Keratinocyte (primary cell): Measurements from ENCODE around the gene SYVN1.

Source experiments
- EZH2 ChIP-seq: IDR thresholded peaks from one replicate; pipeline ENCODE4 v1.6.1; 2012; ENCODE audit warnings: inconsistent platforms, mild to moderate bottlenecking, low read length, moderate library complexity
- TF ChIP-seq, protein P1 (sequence below), 3 experiments: IDR thresholded peaks in 1 of 3; conservative IDR thresholded peaks in 1 of 3; optimal IDR thresholded peaks in 1 of 3; 2 replicates in 2 of 3; 3 replicates in 1 of 3; pipeline versions ENCODE3 to v1.5.1; 2011; ENCODE audit warnings: low read length in 3 of 3, mild to moderate bottlenecking in 3 of 3, moderate library complexity in 2 of 3, control low read depth in 1 of 3, inconsistent platforms in 1 of 3; ENCODE audit not compliant: insufficient read depth in 2 of 3; ENCODE audit errors: extremely low read depth in 1 of 3

DNA sequence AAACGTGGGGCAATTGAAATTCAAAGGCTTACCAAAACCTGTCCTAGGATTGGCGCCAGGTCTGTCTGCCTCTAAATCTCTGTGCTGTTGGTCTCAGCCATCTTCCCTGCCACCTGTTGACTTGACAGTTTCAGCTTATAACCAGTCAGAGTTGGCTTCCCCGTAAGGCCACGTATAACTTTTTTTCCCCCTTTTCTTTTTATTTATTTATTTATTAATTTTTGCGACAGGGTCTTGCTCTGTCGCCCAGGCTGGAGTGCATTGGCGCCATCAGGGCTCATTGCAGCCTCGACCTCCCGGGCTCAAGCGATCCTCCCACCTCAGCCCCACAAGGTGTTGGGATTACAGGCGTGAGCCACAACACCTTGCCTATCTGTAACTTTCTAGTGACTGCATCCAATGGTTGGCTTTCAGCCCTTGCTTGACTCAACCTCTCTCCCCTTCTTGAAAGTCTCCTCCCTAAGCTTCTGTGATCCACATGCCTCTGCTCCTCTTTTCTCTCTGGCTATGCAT lies 1.4 kb upstream of the SYVN1 start:
- TF ChIP-seq, protein P1, sequence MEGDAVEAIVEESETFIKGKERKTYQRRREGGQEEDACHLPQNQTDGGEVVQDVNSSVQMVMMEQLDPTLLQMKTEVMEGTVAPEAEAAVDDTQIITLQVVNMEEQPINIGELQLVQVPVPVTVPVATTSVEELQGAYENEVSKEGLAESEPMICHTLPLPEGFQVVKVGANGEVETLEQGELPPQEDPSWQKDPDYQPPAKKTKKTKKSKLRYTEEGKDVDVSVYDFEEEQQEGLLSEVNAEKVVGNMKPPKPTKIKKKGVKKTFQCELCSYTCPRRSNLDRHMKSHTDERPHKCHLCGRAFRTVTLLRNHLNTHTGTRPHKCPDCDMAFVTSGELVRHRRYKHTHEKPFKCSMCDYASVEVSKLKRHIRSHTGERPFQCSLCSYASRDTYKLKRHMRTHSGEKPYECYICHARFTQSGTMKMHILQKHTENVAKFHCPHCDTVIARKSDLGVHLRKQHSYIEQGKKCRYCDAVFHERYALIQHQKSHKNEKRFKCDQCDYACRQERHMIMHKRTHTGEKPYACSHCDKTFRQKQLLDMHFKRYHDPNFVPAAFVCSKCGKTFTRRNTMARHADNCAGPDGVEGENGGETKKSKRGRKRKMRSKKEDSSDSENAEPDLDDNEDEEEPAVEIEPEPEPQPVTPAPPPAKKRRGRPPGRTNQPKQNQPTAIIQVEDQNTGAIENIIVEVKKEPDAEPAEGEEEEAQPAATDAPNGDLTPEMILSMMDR (optimal IDR thresholded peaks at IDR 0.05 in 1 of 3, IDR thresholded peaks at IDR 0.05 in 1 of 3, conservative IDR thresholded peaks at IDR 0.05 in 1 of 3; ENCODE audit: extremely low read depth in 1 of 3, insufficient read depth in 2 of 3, low read length in 3 of 3) = no peak
- TF ChIP-seq EZH2 = no peak
